GM12878 (cell line): ENCODE results near the gene RARA. TPM values are rescaled to one million over a fixed set of nuclear protein-coding genes. Genes with fewer than 3 reads are reported as not detected.

Experiments used
- ATAC-seq: fragments of 200-7000 bp; cut with Tn5 transposase; 3 replicates; pipeline ENCODE4 v1.9.1; 2020; ENCODE audit warnings: mild to moderate bottlenecking, moderate library complexity
- BruUV-seq: library from RNA; stranded (reverse); fragments of 400-500 nt; replicated peaks from 2 replicates; lab custom pipeline; 2021; lab: Mats Ljungman, UMichigan
- CTCF ChIA-PET: fragments of 300-600 bp; sonication (Branson Sonifier 250); formaldehyde crosslinking; extraction: SDS; loops from one replicate; lab custom pipeline; 2021; ENCODE audit warnings: inconsistent platforms; lab: Yijun Ruan, JAX
- POLR2A ChIA-PET: fragments of 350-600 bp; formaldehyde crosslinking; extraction: SDS; loops from one replicate; lab custom pipeline; 2021; ENCODE audit warnings: inconsistent platforms; lab: Charles Lee
- RAD21 ChIA-PET: fragments of 300-600 bp; sonication (Branson Sonifier 250); formaldehyde crosslinking; loops from one replicate; lab custom pipeline; 2023; ENCODE audit warnings: antibody characterized with exemption; ENCODE audit not compliant: unreplicated experiment; lab: Charles Lee
- SMC1A ChIA-PET: fragments of 300-600 bp; sonication (Branson Sonifier 250); formaldehyde crosslinking; loops from one replicate; lab custom pipeline; 2023; ENCODE audit not compliant: unreplicated experiment, uncharacterized antibody; lab: Charles Lee
- DNase-seq: peaks from one replicate; pipeline ENCODE4 v3.0.0-alpha.2; 2011; ENCODE audit warnings: low read depth, low spot score
- FAIRE-seq: peaks from 3 replicates; lab custom pipeline; 2011; peaks lifted over from hg19 to GRCh38; lab: Jason Lieb, UNC
- H2AFZ ChIP-seq: 2 replicates; pipeline ENCODE4 v1.6.0; 2011; ENCODE audit warnings: low read depth, low read length, control low read depth; ENCODE audit not compliant: control insufficient read depth
- H3K27ac ChIP-seq: 2 replicates; pipeline ENCODE4 v1.5.1; 2011; ENCODE audit warnings: control low read depth; ENCODE audit not compliant: control insufficient read depth, insufficient read depth
- H3K27me3 ChIP-seq, 2 experiments: replicated peaks in 1 of 2; 2 replicates each; pipeline versions ENCODE4 v1.6.0 to v1.6.1; 2011; ENCODE audit warnings: low read length in 1 of 2; ENCODE audit not compliant: control insufficient read depth in 2 of 2, insufficient read depth in 2 of 2
- H3K36me3 ChIP-seq, 2 experiments: 2 replicates each; pipeline ENCODE4 v1.5.1; 2011; ENCODE audit warnings: low read length in 1 of 2; ENCODE audit not compliant: control insufficient read depth in 2 of 2, insufficient read depth in 2 of 2
- H3K4me1 ChIP-seq: 2 replicates; pipeline ENCODE4 v1.6.1; 2011; ENCODE audit warnings: mild to moderate bottlenecking, low read length, moderate library complexity, mixed read lengths; ENCODE audit not compliant: control insufficient read depth, insufficient read depth
- H3K4me2 ChIP-seq: 2 replicates; pipeline ENCODE4 v1.6.0; 2011; ENCODE audit warnings: control low read depth; ENCODE audit not compliant: control insufficient read depth, insufficient read depth
- H3K4me3 ChIP-seq: fragments of 200-600 bp; sonication (generic); 2 replicates; pipeline ENCODE4 v1.5.1; 2016
- H3K79me2 ChIP-seq: 2 replicates; pipeline ENCODE4 v1.6.0; 2011; ENCODE audit warnings: low read length; ENCODE audit not compliant: control insufficient read depth, insufficient read depth
- H3K9ac ChIP-seq: 2 replicates; pipeline ENCODE4 v1.8.0; 2011; ENCODE audit warnings: low read length, control low read depth, mixed read lengths; ENCODE audit not compliant: control insufficient read depth, insufficient read depth
- H3K9me3 ChIP-seq: replicated peaks from 3 replicates; pipeline ENCODE4 v1.5.1; 2011; ENCODE audit warnings: mild to moderate bottlenecking, low read length; ENCODE audit not compliant: control insufficient read depth, insufficient read depth
- H4K20me1 ChIP-seq: 2 replicates; pipeline ENCODE4 v1.6.0; 2011; ENCODE audit not compliant: control insufficient read depth, insufficient read depth
- E2F8 ChIP-seq: fragments of 450-650 bp; IDR thresholded peaks from 2 replicates; pipeline ENCODE4 v1.6.1; 2018; ENCODE audit warnings: mild to moderate bottlenecking, low read depth, moderate library complexity; ENCODE audit not compliant: partially characterized antibody
- JUNB ChIP-seq: IDR thresholded peaks from 2 replicates; pipeline ENCODE4 v1.6.1; 2016; ENCODE audit warnings: antibody characterized with exemption, mild to moderate bottlenecking
- NR2C1 ChIP-seq: fragments of 450-650 bp; IDR thresholded peaks from 2 replicates; pipeline ENCODE4 v1.6.1; 2017; ENCODE audit warnings: antibody characterized with exemption, mild to moderate bottlenecking, moderate library complexity
- RAD21 ChIP-seq: IDR thresholded peaks from 2 replicates; pipeline ENCODE4 v1.6.1; 2011; ENCODE audit warnings: mild to moderate bottlenecking, low read depth, low read length, moderate library complexity; ENCODE audit not compliant: insufficient read depth
- SP1 ChIP-seq: IDR thresholded peaks from one replicate; pipeline ENCODE4 v1.6.1; 2011; ENCODE audit warnings: low read depth, low read length
- SUZ12 ChIP-seq: fragments of 200-600 bp; sonication (generic); IDR thresholded peaks from one replicate; pipeline ENCODE4 v1.6.1; 2018; ENCODE audit warnings: antibody characterized with exemption, mild to moderate bottlenecking; ENCODE audit not compliant: unreplicated experiment
- WGBS: methylation state at CpG from one replicate; pipeline ENCODE4 v1.1.6; 2016; ENCODE audit warnings: low lambda C conversion rate; ENCODE audit not compliant: insufficient replicate concordance, insufficient coverage; ENCODE audit errors: missing lambda C conversion rate; 5-methylcytosine and 5-hydroxymethylcytosine counted together
- in situ Hi-C: fragments of 300-500 bp; cut with MboI; formaldehyde crosslinking; loops from 9 replicates; pipeline ENCODE4 v1.14.3; 2018; ENCODE audit warnings: mixed read lengths
- intact Hi-C: fragments of 100-400 bp; cut with micrococcal nuclease; formaldehyde crosslinking; loops from one replicate; pipeline ENCODE4 v1.14.2; 2022; ENCODE audit not compliant: unreplicated experiment
- polyA plus RNA-seq, 11 experiments: library from polyadenylated mRNA; depleted of rRNA in 4 of 11; unstranded in 6 of 11; stranded (reverse) in 5 of 11; fragments of >200 nt; fragmentation: Nextera tagmentation in 4 of 11; fragmentation: Illumina TruSeq in 1 of 11; extraction: Ambion mirVana in 4 of 11; extraction: Trizol in 1 of 11; gene quantifications; 1 replicate in 1 of 11; 2 replicates in 10 of 11; pipeline versions ENCODE4 v1.2.1 to v1.2.3, GENCODE V29; 2011 to 2016; ENCODE audit warnings: inconsistent platforms in 2 of 11, missing spikeins in 2 of 11, low read depth in 1 of 11
- total RNA-seq, 4 experiments: library from RNA; depleted of rRNA in 3 of 4; stranded (reverse); fragments of >200 nt in 3 of 4; fragmentation: Illumina TruSeq in 1 of 4; extraction: Trizol in 1 of 4; gene quantifications; 2 replicates each; pipeline versions ENCODE4 v1.2.1 to v1.2.3, GENCODE V29; 2013 to 2021
- TF ChIP-seq, protein P1 (sequence below): fragments of 450-650 bp; IDR thresholded peaks from 2 replicates; pipeline ENCODE4 v1.6.1; 2016; ENCODE audit warnings: mild to moderate bottlenecking, moderate library complexity, borderline replicate concordance

RARA gene
- total and polyA plus RNA-seq, 10 of the 15 experiments (the other 5 are each of a cell fraction or from before 2014, with no cell fraction given): 0.13 to 33.6 (median 13.6) TPM

- Histone ChIP-seq H3K27me3 (no peaks in the 10 kb centered on the region), H4K20me1 (no peaks in the 10 kb centered on the region), H3K36me3 (peaks cover 6 to 31% of the 10 kb centered on the region in 2 experiments), H3K79me2 (peaks cover 45% of the 10 kb centered on the region), H3K9ac (no peak overlapping the region), H3K9me3 (no peaks in the 10 kb centered on the region), H3K4me1 (peaks cover 36% of the 10 kb centered on the region), H3K4me2 (no peak overlapping the region), H3K27ac (no peak overlapping the region), H2AFZ (no peak overlapping the region), H3K4me3 (no peak overlapping the region)
- no peak for TF ChIP-seq E2F8
- TF ChIP-seq RAD21: no peak
- TF ChIP-seq SP1: no peak
- TF ChIP-seq, protein P1, sequence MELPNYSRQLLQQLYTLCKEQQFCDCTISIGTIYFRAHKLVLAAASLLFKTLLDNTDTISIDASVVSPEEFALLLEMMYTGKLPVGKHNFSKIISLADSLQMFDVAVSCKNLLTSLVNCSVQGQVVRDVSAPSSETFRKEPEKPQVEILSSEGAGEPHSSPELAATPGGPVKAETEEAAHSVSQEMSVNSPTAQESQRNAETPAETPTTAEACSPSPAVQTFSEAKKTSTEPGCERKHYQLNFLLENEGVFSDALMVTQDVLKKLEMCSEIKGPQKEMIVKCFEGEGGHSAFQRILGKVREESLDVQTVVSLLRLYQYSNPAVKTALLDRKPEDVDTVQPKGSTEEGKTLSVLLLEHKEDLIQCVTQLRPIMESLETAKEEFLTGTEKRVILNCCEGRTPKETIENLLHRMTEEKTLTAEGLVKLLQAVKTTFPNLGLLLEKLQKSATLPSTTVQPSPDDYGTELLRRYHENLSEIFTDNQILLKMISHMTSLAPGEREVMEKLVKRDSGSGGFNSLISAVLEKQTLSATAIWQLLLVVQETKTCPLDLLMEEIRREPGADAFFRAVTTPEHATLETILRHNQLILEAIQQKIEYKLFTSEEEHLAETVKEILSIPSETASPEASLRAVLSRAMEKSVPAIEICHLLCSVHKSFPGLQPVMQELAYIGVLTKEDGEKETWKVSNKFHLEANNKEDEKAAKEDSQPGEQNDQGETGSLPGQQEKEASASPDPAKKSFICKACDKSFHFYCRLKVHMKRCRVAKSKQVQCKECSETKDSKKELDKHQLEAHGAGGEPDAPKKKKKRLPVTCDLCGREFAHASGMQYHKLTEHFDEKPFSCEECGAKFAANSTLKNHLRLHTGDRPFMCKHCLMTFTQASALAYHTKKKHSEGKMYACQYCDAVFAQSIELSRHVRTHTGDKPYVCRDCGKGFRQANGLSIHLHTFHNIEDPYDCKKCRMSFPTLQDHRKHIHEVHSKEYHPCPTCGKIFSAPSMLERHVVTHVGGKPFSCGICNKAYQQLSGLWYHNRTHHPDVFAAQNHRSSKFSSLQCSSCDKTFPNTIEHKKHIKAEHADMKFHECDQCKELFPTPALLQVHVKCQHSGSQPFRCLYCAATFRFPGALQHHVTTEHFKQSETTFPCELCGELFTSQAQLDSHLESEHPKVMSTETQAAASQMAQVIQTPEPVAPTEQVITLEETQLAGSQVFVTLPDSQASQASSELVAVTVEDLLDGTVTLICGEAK: no peak
- TF ChIP-seq NR2C1: no peak
- TF ChIP-seq SUZ12: no peak
- no peak for TF ChIP-seq JUNB
- no peak for ATAC-seq
- no peak for FAIRE-seq
- intact Hi-C loops: no loop called here
- ChIA-PET SMC1A (interaction anchor here (1.0 kb wide), 1 partner anchor 36 kb away, joined by 4 read pairs; no protein-coding TSS in a partner anchor), RAD21 (no interaction called here), CTCF (interaction anchor here (1.5 to 3.6 kb wide), 2 partner anchors 7 to 12 kb away, joined by 3 to 16 read pairs; no protein-coding TSS in a partner anchor), POLR2A (no interaction called here)
- no peak for DNase-seq
- WGBS: 60% methylated on average over 1 of the region's 1 CpG
- BruUV-seq: no TSS peak
- in situ Hi-C loops: no loop called here
Measured at GRCh38 chr17:40346765-40347158, 37.8 kb downstream of the RARA start.
